SK-N-SH (cell line): Measurements from ENCODE around the gene DIS3L2. TPM values are rescaled to one million over a fixed set of nuclear protein-coding genes. Genes with fewer than 3 reads are reported as not detected.

ENCODE experiments used
- CTCF ChIA-PET: fragments of 300-600, 350-600 bp; formaldehyde crosslinking; extraction: SDS; loops from one replicate; lab custom pipeline; 2021; lab: Yijun Ruan, JAX
- POLR2A ChIA-PET: fragments of 350-600 bp; sonication (Branson Sonifier 250); formaldehyde crosslinking; extraction: SDS; loops from one replicate; lab custom pipeline; 2020; ENCODE audit warnings: antibody characterized with exemption, inconsistent platforms; lab: Yijun Ruan, JAX
- DNase-seq: peaks from one replicate; pipeline ENCODE4 v3.0.0; 2012
- H2AFZ ChIP-seq: fragments of 200-600 bp; sonication (generic); 2 replicates; pipeline ENCODE4 v1.8.1; 2016; ENCODE audit warnings: antibody characterized with exemption, mild to moderate bottlenecking, low read depth
- H3F3A ChIP-seq: fragments of 200-600 bp; sonication (generic); replicated peaks from 2 replicates; pipeline ENCODE3; 2016; ENCODE audit warnings: antibody characterized with exemption, mild to moderate bottlenecking; ENCODE audit not compliant: insufficient read depth
- H3K27ac ChIP-seq, 2 experiments: fragments of 200-500 bp in 1 of 2; fragments of 200-600 bp in 1 of 2; sonication (Bioruptor generic) in 1 of 2; sonication (generic), shearing (Covaris generic) in 1 of 2; 2 replicates each; pipeline versions ENCODE4 v1.5.1 to v1.6.1; 2014 to 2016; ENCODE audit warnings: low read depth in 2 of 2, inconsistent platforms in 1 of 2, low read length in 1 of 2, mild to moderate bottlenecking in 1 of 2, mixed read lengths in 1 of 2
- H3K27me3 ChIP-seq: fragments of 200-600 bp; sonication (generic), shearing (Covaris generic); 2 replicates; pipeline ENCODE4 v1.6.1; 2016; ENCODE audit warnings: mixed run types; ENCODE audit not compliant: insufficient read depth
- H3K36me3 ChIP-seq, 2 experiments: fragments of 200-500 bp in 1 of 2; fragments of 200-600 bp in 1 of 2; sonication (Bioruptor generic) in 1 of 2; sonication (generic) in 1 of 2; replicated peaks in 1 of 2; 2 replicates each; pipeline versions ENCODE3 to v1.5.1; 2014 to 2016; ENCODE audit warnings: low read length in 1 of 2, mild to moderate bottlenecking in 1 of 2; ENCODE audit not compliant: insufficient read depth in 2 of 2, control insufficient read depth in 1 of 2
- H3K4me1 ChIP-seq, 2 experiments: fragments of 200-500 bp in 1 of 2; fragments of 200-600 bp in 1 of 2; sonication (Bioruptor generic) in 1 of 2; sonication (generic), shearing (Covaris generic) in 1 of 2; 2 replicates each; pipeline versions ENCODE4 v1.5.1 to v1.6.1; 2014 to 2016; ENCODE audit warnings: low read depth in 1 of 2, low read length in 1 of 2, mixed run types in 1 of 2; ENCODE audit not compliant: insufficient read depth in 2 of 2, control insufficient read depth in 1 of 2
- H3K4me2 ChIP-seq: fragments of 200-600 bp; sonication (generic), shearing (Covaris generic); 2 replicates; pipeline ENCODE4 v1.6.1; 2017; ENCODE audit warnings: mixed run types
- H3K4me3 ChIP-seq, 2 experiments: fragments of 200-500 bp in 1 of 2; fragments of 200-600 bp in 1 of 2; sonication (Bioruptor generic) in 1 of 2; sonication (generic), shearing (Covaris generic) in 1 of 2; 2 replicates each; pipeline versions ENCODE4 v1.5.1 to v1.8.1; 2014 to 2016; ENCODE audit warnings: low read depth in 2 of 2, inconsistent platforms in 1 of 2, low read length in 1 of 2, mild to moderate bottlenecking in 1 of 2, mixed read lengths in 1 of 2, moderate library complexity in 1 of 2
- H3K79me2 ChIP-seq: fragments of 200-600 bp; sonication (generic); 2 replicates; pipeline ENCODE4 v1.8.1; 2017; ENCODE audit warnings: mild to moderate bottlenecking; ENCODE audit not compliant: insufficient read depth
- H3K9ac ChIP-seq: fragments of 200-600 bp; sonication (generic); 2 replicates; pipeline ENCODE4 v1.6.1; 2017; ENCODE audit warnings: mixed run types
- H3K9me2 ChIP-seq: fragments of 200-600 bp; sonication (generic); 2 replicates; pipeline ENCODE4 v1.6.1; 2017; ENCODE audit warnings: mixed run types
- H3K9me3 ChIP-seq: fragments of 200-600 bp; sonication (generic); 2 replicates; pipeline ENCODE4 v1.6.1; 2017; ENCODE audit warnings: mixed run types, mild to moderate bottlenecking, moderate library complexity
- H4K20me1 ChIP-seq: fragments of 200-600 bp; sonication (generic); 2 replicates; pipeline ENCODE4 v1.6.1; 2017; ENCODE audit warnings: mild to moderate bottlenecking, mixed run types; ENCODE audit not compliant: insufficient read depth
- EZH2phosphoT487 ChIP-seq: fragments of 200-600 bp; sonication (generic); IDR thresholded peaks from 2 replicates; pipeline ENCODE4 v1.6.1; 2017; ENCODE audit warnings: low read depth, mixed run types, mild to moderate bottlenecking, antibody characterized with exemption, moderate library complexity, borderline replicate concordance
- GABPA ChIP-seq: IDR thresholded peaks from 2 replicates; pipeline ENCODE4 v1.4.0; 2012; ENCODE audit warnings: low read depth, mild to moderate bottlenecking
- GATA2 ChIP-seq: sonication (generic); formaldehyde crosslinking; IDR thresholded peaks from 2 replicates; pipeline ENCODE4 v1.5.0; 2020; ENCODE audit warnings: mild to moderate bottlenecking, missing genetic modification reagents
- MEF2A ChIP-seq: IDR thresholded peaks from 2 replicates; pipeline ENCODE4 v1.4.0; 2012; ENCODE audit warnings: low read depth, borderline replicate concordance
- MXI1 ChIP-seq: IDR thresholded peaks from 2 replicates; pipeline ENCODE4 v1.6.1; 2012; ENCODE audit warnings: mild to moderate bottlenecking, low read depth, low read length, improper control_type of control experiment
- NRF1 ChIP-seq: IDR thresholded peaks from 2 replicates; pipeline ENCODE4 v1.6.1; 2012; ENCODE audit warnings: low read depth, mild to moderate bottlenecking, low read length
- RAD21 ChIP-seq: IDR thresholded peaks from 2 replicates; pipeline ENCODE4 v1.6.1; 2012; ENCODE audit warnings: mild to moderate bottlenecking, low read length
- SMC3 ChIP-seq: IDR thresholded peaks from 2 replicates; pipeline ENCODE4 v1.6.1; 2012; ENCODE audit warnings: low read depth, low read length, improper control_type of control experiment
- TEAD4 ChIP-seq: IDR thresholded peaks from 2 replicates; pipeline ENCODE4 v1.4.0; 2012; ENCODE audit warnings: mild to moderate bottlenecking, borderline replicate concordance; ENCODE audit not compliant: insufficient read depth
- WGBS: methylation state at CpG from one replicate; pipeline ENCODE4 v1.1.6; 2017; ENCODE audit warnings: low lambda C conversion rate; 5-methylcytosine and 5-hydroxymethylcytosine counted together
- polyA plus RNA-seq, 3 experiments: library from polyadenylated mRNA; depleted of rRNA; stranded (reverse); fragments of >200 nt; gene quantifications; 2 replicates each; pipeline ENCODE4 v1.2.3, GENCODE V29; 2012
- TF ChIP-seq, protein P1 (sequence below): fragments of 200-600 bp; sonication (generic); IDR thresholded peaks from 2 replicates; pipeline ENCODE4 v1.6.1; 2017; ENCODE audit warnings: antibody characterized with exemption, mild to moderate bottlenecking, moderate library complexity
- TF ChIP-seq, protein P2 (sequence below): fragments of 150-350 bp; IDR thresholded peaks from 2 replicates; pipeline ENCODE4 v1.6.1; 2017; ENCODE audit warnings: antibody characterized with exemption, low read length, low read depth, borderline replicate concordance
- TF ChIP-seq, protein P3 (sequence below): IDR thresholded peaks from 2 replicates; pipeline ENCODE4 v1.4.0; 2012; ENCODE audit warnings: low read depth
- TF ChIP-seq, protein P4 (sequence below): IDR thresholded peaks from 2 replicates; pipeline ENCODE4 v1.6.1; 2012; ENCODE audit warnings: mild to moderate bottlenecking, low read depth, low read length, moderate library complexity

Gene DIS3L2
- polyA plus RNA-seq, 1 of the 3 experiments (the other 2 are of a cell fraction) = 17.9 TPM

DNA sequence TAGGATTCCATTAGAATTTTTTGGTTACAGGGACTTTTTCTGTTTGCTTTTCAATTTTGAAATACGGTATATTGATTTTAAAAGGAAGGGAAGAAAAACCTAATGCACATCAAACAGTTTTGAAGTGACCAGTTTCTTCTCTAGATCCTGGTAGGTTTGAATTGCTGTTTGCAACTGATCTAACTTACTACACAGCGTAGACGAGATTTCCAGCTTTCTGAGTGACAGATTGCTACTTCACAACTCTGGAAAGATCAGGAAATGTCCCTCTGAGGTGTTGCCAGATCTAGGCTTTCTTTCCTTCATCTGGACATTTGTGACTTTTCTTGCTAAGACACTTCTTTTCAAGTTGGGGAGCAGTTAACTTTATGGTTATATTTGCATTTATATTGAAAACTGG, 112.2 kb downstream of the DIS3L2 start:
- TF ChIP-seq MEF2A = no peak
- no peaks in the 10 kb centered on the region for H3K9me3 ChIP-seq
- no peak overlapping the region for H3K9ac ChIP-seq
- 89% methylated on average over 3 of the region's 3 CpGs for WGBS
- H3K27me3 ChIP-seq = no peaks in the 10 kb centered on the region
- ChIA-PET CTCF (interaction anchor here (0.6 to 1.5 kb wide), 2 partner anchors 9 to 14 kb away, joined by 3 read pairs; no protein-coding TSS in a partner anchor), POLR2A (no interaction called here)
- DNase-seq = no peak
- no peak overlapping the region for H3K4me3 ChIP-seq
- H3K27ac ChIP-seq = no peak overlapping the region
- H3K4me1 ChIP-seq = no peaks in the 10 kb centered on the region
- H2AFZ ChIP-seq = no peak overlapping the region
- H3K4me2 ChIP-seq = no peak overlapping the region
- H3K9me2 ChIP-seq = no peaks in the 10 kb centered on the region
- H3K36me3 ChIP-seq = no peaks in the 10 kb centered on the region
- H3F3A ChIP-seq = no peaks in the 10 kb centered on the region
- H3K79me2 ChIP-seq = peaks cover 6% of the 10 kb centered on the region; the same call in 1 of the 2 replicates
- peaks cover 3% of the 10 kb centered on the region; the same call in 1 of the 2 replicates for H4K20me1 ChIP-seq

DNA sequence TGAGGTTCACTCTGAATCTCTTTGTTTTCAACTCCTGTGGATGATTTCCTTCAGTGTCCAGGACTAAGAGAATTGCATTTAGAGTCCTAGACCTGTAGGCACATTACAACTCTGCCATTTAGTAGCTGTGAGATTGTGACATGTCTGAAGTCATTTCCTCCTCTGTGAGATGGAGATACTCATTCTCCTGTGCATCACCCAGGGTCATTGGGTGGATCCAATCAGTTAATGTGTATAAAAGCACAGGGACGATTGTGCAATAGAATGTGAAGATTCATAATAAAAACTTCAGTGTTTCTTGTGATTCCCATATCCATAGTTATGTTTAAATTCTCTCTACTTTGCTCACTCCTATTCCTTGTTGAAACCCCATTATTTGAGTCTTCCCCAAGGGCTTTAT, 113.6 kb downstream of the DIS3L2 start:
- TF ChIP-seq, protein P1, sequence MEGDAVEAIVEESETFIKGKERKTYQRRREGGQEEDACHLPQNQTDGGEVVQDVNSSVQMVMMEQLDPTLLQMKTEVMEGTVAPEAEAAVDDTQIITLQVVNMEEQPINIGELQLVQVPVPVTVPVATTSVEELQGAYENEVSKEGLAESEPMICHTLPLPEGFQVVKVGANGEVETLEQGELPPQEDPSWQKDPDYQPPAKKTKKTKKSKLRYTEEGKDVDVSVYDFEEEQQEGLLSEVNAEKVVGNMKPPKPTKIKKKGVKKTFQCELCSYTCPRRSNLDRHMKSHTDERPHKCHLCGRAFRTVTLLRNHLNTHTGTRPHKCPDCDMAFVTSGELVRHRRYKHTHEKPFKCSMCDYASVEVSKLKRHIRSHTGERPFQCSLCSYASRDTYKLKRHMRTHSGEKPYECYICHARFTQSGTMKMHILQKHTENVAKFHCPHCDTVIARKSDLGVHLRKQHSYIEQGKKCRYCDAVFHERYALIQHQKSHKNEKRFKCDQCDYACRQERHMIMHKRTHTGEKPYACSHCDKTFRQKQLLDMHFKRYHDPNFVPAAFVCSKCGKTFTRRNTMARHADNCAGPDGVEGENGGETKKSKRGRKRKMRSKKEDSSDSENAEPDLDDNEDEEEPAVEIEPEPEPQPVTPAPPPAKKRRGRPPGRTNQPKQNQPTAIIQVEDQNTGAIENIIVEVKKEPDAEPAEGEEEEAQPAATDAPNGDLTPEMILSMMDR = no peak
- TF ChIP-seq GABPA (no peak), EZH2phosphoT487 (no peak), TEAD4 (no peak), NRF1 (no peak), GATA2 (CRISPR knock-in tag) (no peak), RAD21 (no peak), MEF2A (no peak), MXI1 (no peak), SMC3 (no peak)
- TF ChIP-seq, protein P2, sequence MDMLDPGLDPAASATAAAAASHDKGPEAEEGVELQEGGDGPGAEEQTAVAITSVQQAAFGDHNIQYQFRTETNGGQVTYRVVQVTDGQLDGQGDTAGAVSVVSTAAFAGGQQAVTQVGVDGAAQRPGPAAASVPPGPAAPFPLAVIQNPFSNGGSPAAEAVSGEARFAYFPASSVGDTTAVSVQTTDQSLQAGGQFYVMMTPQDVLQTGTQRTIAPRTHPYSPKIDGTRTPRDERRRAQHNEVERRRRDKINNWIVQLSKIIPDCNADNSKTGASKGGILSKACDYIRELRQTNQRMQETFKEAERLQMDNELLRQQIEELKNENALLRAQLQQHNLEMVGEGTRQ = no peak
- TF ChIP-seq, protein P3, sequence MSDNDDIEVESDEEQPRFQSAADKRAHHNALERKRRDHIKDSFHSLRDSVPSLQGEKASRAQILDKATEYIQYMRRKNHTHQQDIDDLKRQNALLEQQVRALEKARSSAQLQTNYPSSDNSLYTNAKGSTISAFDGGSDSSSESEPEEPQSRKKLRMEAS = no peak
- TF ChIP-seq, protein P4, sequence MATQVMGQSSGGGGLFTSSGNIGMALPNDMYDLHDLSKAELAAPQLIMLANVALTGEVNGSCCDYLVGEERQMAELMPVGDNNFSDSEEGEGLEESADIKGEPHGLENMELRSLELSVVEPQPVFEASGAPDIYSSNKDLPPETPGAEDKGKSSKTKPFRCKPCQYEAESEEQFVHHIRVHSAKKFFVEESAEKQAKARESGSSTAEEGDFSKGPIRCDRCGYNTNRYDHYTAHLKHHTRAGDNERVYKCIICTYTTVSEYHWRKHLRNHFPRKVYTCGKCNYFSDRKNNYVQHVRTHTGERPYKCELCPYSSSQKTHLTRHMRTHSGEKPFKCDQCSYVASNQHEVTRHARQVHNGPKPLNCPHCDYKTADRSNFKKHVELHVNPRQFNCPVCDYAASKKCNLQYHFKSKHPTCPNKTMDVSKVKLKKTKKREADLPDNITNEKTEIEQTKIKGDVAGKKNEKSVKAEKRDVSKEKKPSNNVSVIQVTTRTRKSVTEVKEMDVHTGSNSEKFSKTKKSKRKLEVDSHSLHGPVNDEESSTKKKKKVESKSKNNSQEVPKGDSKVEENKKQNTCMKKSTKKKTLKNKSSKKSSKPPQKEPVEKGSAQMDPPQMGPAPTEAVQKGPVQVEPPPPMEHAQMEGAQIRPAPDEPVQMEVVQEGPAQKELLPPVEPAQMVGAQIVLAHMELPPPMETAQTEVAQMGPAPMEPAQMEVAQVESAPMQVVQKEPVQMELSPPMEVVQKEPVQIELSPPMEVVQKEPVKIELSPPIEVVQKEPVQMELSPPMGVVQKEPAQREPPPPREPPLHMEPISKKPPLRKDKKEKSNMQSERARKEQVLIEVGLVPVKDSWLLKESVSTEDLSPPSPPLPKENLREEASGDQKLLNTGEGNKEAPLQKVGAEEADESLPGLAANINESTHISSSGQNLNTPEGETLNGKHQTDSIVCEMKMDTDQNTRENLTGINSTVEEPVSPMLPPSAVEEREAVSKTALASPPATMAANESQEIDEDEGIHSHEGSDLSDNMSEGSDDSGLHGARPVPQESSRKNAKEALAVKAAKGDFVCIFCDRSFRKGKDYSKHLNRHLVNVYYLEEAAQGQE = no peak

More for the DNA sequence above, 113.6 kb downstream of the DIS3L2 start:
- H3F3A ChIP-seq = no peaks in the 10 kb centered on the region
- no peaks in the 10 kb centered on the region for H3K27me3 ChIP-seq
- H3K4me1 ChIP-seq = no peaks in the 10 kb centered on the region
- H3K9ac ChIP-seq = no peak overlapping the region
- no peak overlapping the region for H3K4me3 ChIP-seq
- H3K27ac ChIP-seq = no peak overlapping the region
- ChIA-PET POLR2A (interaction anchor here (1.2 kb wide), 1 partner anchor 12 kb away, joined by 4 read pairs; no protein-coding TSS in a partner anchor), CTCF (no interaction called here)
- H3K9me2 ChIP-seq = no peaks in the 10 kb centered on the region
- H4K20me1 ChIP-seq = peaks cover 3% of the 10 kb centered on the region; the same call in 1 of the 2 replicates
- H3K9me3 ChIP-seq = no peaks in the 10 kb centered on the region
- peaks cover 6% of the 10 kb centered on the region; the same call in 1 of the 2 replicates for H3K79me2 ChIP-seq
- H3K4me2 ChIP-seq = no peak overlapping the region
- DNase-seq = no peak
- no peaks in the 10 kb centered on the region for H3K36me3 ChIP-seq
- 79% methylated on average over 1 of the region's 1 CpG for WGBS
- no peak overlapping the region for H2AFZ ChIP-seq
